Smooth muscle cell (in vitro differentiated cells): Measurements from ENCODE around the gene INSR. TPM values are rescaled to one million over a fixed set of nuclear protein-coding genes. Genes with fewer than 3 reads are reported as not detected.

ENCODE experiments used
- DNase-seq: peaks from one replicate; lab custom pipeline; 2025; ENCODE audit not compliant: unreplicated experiment; lab: John Stamatoyannopoulos, UW
- H2AFZ ChIP-seq: fragments of 200-600 bp; sonication (generic); 2 replicates; pipeline ENCODE4 v1.6.0; 2016; ENCODE audit warnings: antibody characterized with exemption, low read depth, mild to moderate bottlenecking
- H3F3A ChIP-seq: fragments of 200-600 bp; sonication (generic); 2 replicates; pipeline ENCODE4 v1.6.0; 2017; ENCODE audit warnings: antibody characterized with exemption, low read depth
- H3K27ac ChIP-seq: fragments of 200-600 bp; sonication (generic); 2 replicates; pipeline ENCODE4 v1.5.1; 2016; ENCODE audit warnings: low read depth, mild to moderate bottlenecking
- H3K27me3 ChIP-seq: fragments of 200-600 bp; sonication (generic); 2 replicates; pipeline ENCODE4 v1.6.1; 2016; ENCODE audit warnings: low read depth, mild to moderate bottlenecking
- H3K36me3 ChIP-seq: fragments of 200-600 bp; sonication (generic); 2 replicates; pipeline ENCODE4 v1.5.1; 2016; ENCODE audit warnings: low read depth
- H3K4me1 ChIP-seq: fragments of 200-600 bp; sonication (generic); 2 replicates; pipeline ENCODE4 v1.5.1; 2016; ENCODE audit warnings: low read depth
- H3K4me2 ChIP-seq: fragments of 200-600 bp; sonication (generic); 2 replicates; pipeline ENCODE4 v1.6.0; 2016; ENCODE audit warnings: mild to moderate bottlenecking
- H3K4me3 ChIP-seq: fragments of 200-600 bp; sonication (generic); 2 replicates; pipeline ENCODE4 v1.5.1; 2016; ENCODE audit warnings: mild to moderate bottlenecking
- H3K79me2 ChIP-seq: fragments of 200-600 bp; sonication (generic); 2 replicates; pipeline ENCODE4 v1.6.0; 2016; ENCODE audit warnings: low read depth, mild to moderate bottlenecking
- H3K9ac ChIP-seq: fragments of 200-600 bp; sonication (generic); 2 replicates; pipeline ENCODE4 v1.6.0; 2016; ENCODE audit warnings: low read depth
- H3K9me3 ChIP-seq: fragments of 200-600 bp; sonication (generic); replicated peaks from 2 replicates; pipeline ENCODE4 v1.5.1; 2016; ENCODE audit warnings: low read depth
- H4K20me1 ChIP-seq: fragments of 200-600 bp; sonication (generic); 2 replicates; pipeline ENCODE4 v1.6.0; 2016; ENCODE audit warnings: low read depth
- CTCF ChIP-seq: fragments of 200-600 bp; sonication (generic); IDR thresholded peaks from 2 replicates; pipeline ENCODE4 v1.5.1; 2017; ENCODE audit warnings: borderline replicate concordance, mild to moderate bottlenecking, antibody characterized with exemption; ENCODE audit not compliant: insufficient read depth, poor library complexity, severe bottlenecking
- WGBS: methylation state at CpG from one replicate; pipeline ENCODE4 v1.1.7; 2016; ENCODE audit warnings: low lambda C conversion rate; 5-methylcytosine and 5-hydroxymethylcytosine counted together
- polyA plus RNA-seq: library from polyadenylated mRNA; unstranded; fragments of >200 nt; fragmentation: Nextera tagmentation; extraction: Ambion mirVana; gene quantifications from 2 replicates; pipeline ENCODE4 v1.2.1, GENCODE V29; 2016
- total RNA-seq: library from RNA; depleted of rRNA; stranded (reverse); fragments of >200 nt; gene quantifications from 2 replicates; pipeline ENCODE4 v1.2.3, GENCODE V29; 2014

Gene INSR
- total and polyA plus RNA-seq, 2 experiments from 2014 or later = 2.8 to 12.7 TPM

GRCh38 chr19:7203332-7203731 lies 90.9 kb downstream of the INSR start:
- no peaks in the 10 kb centered on the region for H3K9me3 ChIP-seq
- H2AFZ ChIP-seq = no peak overlapping the region
- no peaks in the 10 kb centered on the region for H3F3A ChIP-seq
- H4K20me1 ChIP-seq = peaks cover 8% of the 10 kb centered on the region
- H3K4me2 ChIP-seq = no peak overlapping the region
- no peak overlapping the region for H3K27ac ChIP-seq
- H3K4me1 ChIP-seq = peaks cover 4% of the 10 kb centered on the region
- H3K9ac ChIP-seq = no peak overlapping the region
- 95% methylated on average over 12 of the region's 12 CpGs for WGBS
- no peaks in the 10 kb centered on the region for H3K27me3 ChIP-seq
- no peaks in the 10 kb centered on the region for H3K79me2 ChIP-seq
- TF ChIP-seq CTCF = no peak
- no peaks in the 10 kb centered on the region for H3K36me3 ChIP-seq
- no peak for DNase-seq
- H3K4me3 ChIP-seq = no peak overlapping the region

GRCh38 chr19:7202888-7203287 lies 91.3 kb downstream of the INSR start:
- no peaks in the 10 kb centered on the region for H3K27me3 ChIP-seq
- no peak overlapping the region for H3K4me2 ChIP-seq
- no peak overlapping the region for H2AFZ ChIP-seq
- no peak overlapping the region for H3K9ac ChIP-seq
- no peaks in the 10 kb centered on the region for H3K36me3 ChIP-seq
- DNase-seq = no peak
- H3K79me2 ChIP-seq = no peaks in the 10 kb centered on the region
- no peak overlapping the region for H3K27ac ChIP-seq
- no peaks in the 10 kb centered on the region for H3K9me3 ChIP-seq
- 93% methylated on average over 2 of the region's 2 CpGs for WGBS
- no peak overlapping the region for H3K4me3 ChIP-seq
- H3K4me1 ChIP-seq = peaks cover 4% of the 10 kb centered on the region
- peaks cover 8% of the 10 kb centered on the region for H4K20me1 ChIP-seq
- no peak for TF ChIP-seq CTCF
- no peaks in the 10 kb centered on the region for H3F3A ChIP-seq

GRCh38 chr19:7200736-7201135 lies 93.5 kb downstream of the INSR start:
- no peak for TF ChIP-seq CTCF
- H3K4me1 ChIP-seq = peaks cover 4% of the 10 kb centered on the region
- no peak overlapping the region for H3K9ac ChIP-seq
- H3F3A ChIP-seq = no peaks in the 10 kb centered on the region
- H3K4me3 ChIP-seq = no peak overlapping the region
- no peaks in the 10 kb centered on the region for H3K79me2 ChIP-seq
- no peak overlapping the region for H3K27ac ChIP-seq
- WGBS = 78% methylated on average over 3 of the region's 4 CpGs
- no peak overlapping the region for H2AFZ ChIP-seq
- H4K20me1 ChIP-seq = peaks cover 7% of the 10 kb centered on the region
- H3K27me3 ChIP-seq = no peaks in the 10 kb centered on the region
- no peak overlapping the region for H3K4me2 ChIP-seq
- H3K9me3 ChIP-seq = no peaks in the 10 kb centered on the region
- no peak for DNase-seq
- no peaks in the 10 kb centered on the region for H3K36me3 ChIP-seq

- H3K79me2 ChIP-seq = no peaks in the 10 kb centered on the region
- no peaks in the 10 kb centered on the region for H3K9me3 ChIP-seq
- no peak overlapping the region for H3K9ac ChIP-seq
- H3K27ac ChIP-seq = no peak overlapping the region
- peaks cover 4% of the 10 kb centered on the region for H3K4me1 ChIP-seq
- no peak overlapping the region for H3K4me2 ChIP-seq
- no peak for TF ChIP-seq CTCF
- H3K27me3 ChIP-seq = no peaks in the 10 kb centered on the region
- H2AFZ ChIP-seq = no peak overlapping the region
- H3K4me3 ChIP-seq = no peak overlapping the region
- H4K20me1 ChIP-seq = peaks cover 5% of the 10 kb centered on the region
- WGBS = 68% methylated on average over 14 of the region's 14 CpGs
- no peak for DNase-seq
- H3K36me3 ChIP-seq = no peaks in the 10 kb centered on the region
- no peaks in the 10 kb centered on the region for H3F3A ChIP-seq
Measured at GRCh38 chr19:7199613-7200533, 94.3 kb downstream of the INSR start.
